NOMO-1 (cell line): ENCODE measurements around the gene ASB16.
A peak's percentile ranks its signal among the peaks of the same experiment; 100 is the strongest.
"Not testable (repeated sequence)": the region's sequence is repeated elsewhere in the genome, so short reads cannot be mapped to it uniquely, and the experiment has no call there.

Experiments used
- DNase-seq, 2 experiments: peaks; one replicate each; lab custom pipeline; 2025; ENCODE audit not compliant: unreplicated experiment in 2 of 2; lab: John Stamatoyannopoulos, UW

The ASB16 gene, protein sequence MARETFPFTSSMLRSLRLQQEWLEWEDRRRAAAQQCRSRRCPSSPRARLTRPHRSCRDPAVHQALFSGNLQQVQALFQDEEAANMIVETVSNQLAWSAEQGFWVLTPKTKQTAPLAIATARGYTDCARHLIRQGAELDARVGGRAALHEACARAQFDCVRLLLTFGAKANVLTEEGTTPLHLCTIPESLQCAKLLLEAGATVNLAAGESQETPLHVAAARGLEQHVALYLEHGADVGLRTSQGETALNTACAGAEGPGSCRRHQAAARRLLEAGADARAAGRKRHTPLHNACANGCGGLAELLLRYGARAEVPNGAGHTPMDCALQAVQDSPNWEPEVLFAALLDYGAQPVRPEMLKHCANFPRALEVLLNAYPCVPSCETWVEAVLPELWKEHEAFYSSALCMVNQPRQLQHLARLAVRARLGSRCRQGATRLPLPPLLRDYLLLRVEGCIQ

DNA sequence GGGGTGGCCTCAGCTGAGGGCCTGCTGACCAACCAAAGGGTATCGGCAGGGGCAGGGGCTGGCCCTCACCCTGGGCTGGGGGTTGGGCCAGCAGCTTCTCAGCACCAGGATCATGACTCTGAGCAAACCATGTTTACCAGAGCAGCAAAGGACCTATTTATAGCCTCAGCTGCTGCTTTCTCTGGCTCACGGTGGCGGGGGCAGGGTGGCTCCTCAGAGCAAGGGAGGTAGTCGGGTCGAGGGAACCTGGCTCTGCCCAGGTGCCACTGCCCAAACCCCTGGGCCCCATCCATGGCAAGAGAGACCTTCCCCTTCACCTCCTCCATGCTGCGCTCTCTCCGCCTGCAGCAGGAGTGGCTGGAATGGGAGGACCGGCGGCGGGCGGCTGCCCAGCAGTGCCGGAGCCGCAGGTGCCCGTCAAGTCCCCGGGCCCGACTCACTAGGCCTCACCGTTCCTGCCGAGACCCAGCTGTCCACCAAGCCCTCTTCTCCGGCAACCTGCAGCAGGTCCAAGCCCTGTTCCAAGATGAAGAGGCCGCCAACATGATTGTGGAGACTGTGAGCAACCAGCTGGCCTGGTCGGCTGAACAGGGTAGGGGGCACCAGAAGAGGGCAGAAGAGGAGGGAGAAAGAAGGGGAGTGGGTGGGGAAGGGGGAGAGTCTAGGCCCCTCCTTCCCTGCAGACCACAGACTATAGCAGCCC, at the start of gene ASB16:
ASB16 (plus strand) TSS at position 206 of the 703 bp plus-strand sequence; CDS start at position 292, 86 bp downstream.
- DNase-seq: no peak

- no peak for DNase-seq
Observed at GRCh38 chr17:44120851-44121605, 49.5 kb upstream of the ASB16 start.

DNA sequence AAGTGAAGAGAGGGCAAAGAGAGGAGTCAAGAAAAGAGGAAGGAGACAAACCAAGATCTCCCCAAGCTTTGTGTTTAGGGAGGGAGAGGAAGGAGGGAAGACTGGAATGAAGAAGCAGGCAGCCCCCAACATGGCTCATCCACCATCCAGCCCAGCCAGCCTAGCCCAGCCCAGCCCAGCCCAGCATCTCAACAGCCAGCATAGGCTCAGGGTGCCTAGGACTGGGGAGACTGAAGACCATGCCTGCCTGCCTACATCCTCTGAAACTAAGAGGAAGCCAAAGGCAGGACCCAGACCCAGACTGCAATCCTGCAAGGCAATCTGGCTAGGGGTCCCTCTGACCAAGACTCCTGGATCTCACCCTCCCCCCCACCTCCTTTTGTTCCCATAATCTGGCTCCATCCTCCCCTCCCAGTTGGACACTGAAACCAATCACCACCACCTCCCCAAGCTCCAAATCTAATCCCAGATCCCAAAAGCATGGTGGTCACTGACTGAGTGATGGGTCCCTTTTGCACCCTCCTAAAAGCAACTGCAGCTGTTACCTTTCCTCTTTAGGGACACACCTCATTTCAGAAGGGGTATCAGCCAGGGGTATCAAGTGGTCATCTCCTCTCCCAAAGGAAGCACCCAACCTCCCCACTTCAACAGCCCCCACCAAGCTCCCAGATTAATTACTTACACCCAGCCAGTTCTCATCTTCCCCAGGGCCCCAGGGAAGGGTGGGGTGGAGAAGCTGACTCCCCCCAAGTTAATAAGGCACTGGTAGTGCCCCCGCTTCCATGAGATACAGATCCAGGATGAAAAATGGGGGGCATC, 48.3 kb upstream of the ASB16 start:
- peak in 1 of 2 experiments; percentile 13 for DNase-seq

DNA sequence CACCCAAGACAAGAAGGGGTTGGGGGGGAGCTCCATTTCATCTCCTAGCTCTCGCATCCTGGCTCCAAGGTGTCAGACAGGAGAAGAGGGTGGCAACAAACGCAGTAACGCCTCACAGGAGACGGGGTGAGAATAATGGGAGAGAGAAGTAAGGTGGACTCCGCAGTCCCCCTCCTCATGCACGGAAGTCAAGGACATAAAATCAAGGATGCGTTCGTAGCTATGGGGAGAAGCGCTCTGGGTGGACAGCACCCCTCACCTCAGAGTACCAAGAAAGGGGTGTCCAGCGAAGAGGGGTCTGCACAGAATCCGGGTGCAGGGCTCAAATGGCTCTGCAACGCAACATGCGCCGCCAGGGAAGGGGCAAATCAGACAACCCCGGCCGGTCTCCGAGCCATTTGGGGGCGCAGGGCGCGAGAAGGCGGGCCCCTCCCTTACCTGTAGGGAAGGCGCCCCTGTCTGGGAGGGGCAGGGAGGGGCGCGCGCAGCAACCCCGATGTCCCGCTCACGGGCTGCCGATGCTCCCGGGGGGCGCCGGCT, 47.6 kb upstream of the ASB16 start:
- no peak for DNase-seq

DNA sequence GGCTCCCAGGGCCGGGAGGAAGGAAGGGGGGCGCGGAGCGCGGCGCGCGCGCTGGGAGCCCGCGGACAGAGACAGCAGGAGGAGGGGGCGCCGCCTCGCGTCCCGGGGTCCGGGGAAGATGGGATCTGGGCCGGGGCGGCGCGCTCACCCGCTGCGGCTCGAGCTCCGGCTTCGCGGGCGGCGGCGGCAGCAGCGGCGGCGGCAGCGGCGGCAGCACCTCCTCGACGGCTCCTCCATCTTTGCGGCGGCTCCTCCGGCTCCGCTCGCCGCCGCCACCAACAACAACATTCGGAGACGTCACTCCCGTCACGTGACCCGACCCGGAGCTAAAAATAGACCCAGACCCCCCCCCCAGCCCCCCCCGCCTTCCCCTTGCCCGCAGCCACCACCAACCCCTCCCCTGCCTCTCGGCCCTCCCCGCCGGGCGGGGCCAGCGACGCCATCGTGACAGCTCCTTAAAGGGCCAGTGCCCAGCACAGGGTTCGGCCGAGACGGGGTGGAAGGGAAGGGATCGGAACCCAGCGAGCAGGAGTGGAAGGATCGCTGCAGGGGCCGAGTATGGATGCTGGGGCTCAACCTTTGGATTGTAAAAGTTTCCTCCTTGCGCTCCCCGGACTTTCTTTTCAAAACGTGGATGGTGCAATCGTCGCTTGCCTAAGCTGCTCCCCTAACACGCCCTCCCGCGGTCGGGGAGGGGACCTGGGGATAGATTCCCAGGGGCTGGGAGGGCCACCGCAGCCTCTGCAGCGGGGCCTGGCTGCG, 47.0 kb upstream of the ASB16 start, which contains the start of gene HDAC5:
HDAC5 (minus strand) TSS at position 286 of the 762 bp plus-strand sequence. CDS start 6,126 bp downstream, outside the sequence.
- DNase-seq: peak; percentile 94

- no peak for DNase-seq
Observed at GRCh38 chr17:44124118-44124438, 46.4 kb upstream of the ASB16 start.

DNA sequence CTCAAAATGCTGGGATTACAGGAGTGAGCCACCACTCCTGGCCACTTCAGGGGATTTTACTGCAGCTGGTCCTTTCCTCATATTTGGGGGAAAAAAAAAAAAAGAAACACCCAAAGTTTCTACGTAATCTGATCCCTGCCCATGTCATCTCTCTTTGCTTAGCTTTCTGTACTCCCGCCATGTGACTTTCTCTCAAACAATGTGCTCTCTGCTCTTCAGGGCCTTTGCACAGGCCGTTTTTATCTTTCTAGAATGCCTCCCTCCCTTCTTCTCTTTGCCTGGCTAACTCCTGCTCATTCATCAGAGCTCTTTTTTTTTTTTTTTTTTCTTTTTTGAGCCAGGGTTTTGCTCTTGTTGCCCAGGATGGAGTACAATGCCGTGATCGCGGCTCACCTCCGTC, 42.1 kb upstream of the ASB16 start:
- DNase-seq: no peak

DNA sequence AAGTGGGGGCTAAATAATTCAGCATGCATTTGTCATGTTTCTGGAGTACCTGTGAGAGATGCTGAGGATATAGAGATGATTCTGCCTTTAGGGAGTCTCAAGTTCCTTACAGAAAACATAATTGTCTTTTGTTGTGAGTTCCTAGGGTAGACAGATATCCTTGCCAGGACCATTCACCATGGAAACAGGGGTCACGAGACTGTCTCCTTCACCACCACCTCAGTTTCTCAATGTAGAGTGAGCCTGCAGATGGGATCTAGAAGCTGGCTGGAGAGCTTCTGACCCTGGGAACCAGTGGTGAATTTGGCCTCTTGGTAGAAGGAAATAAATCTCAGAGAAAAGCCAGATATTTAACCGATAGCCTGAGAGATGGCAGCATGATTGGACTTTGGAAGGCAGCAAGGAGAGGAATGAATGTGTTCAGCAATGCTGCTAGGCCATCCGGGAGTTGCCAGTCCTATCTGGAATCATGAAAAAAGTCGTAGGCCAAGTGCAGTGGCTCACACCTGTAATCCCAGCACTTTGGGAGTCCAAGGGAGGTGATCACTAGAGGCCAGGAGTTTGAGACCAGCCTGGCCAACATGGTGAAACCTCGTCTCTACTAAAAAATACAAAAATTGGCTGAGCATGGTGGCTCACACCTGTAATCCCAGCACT, 39.7 kb upstream of the ASB16 start:
- DNase-seq: no peak

- not testable (repeated sequence) for DNase-seq
Observed at GRCh38 chr17:44131372-44131771, 39.1 kb upstream of the ASB16 start.

- DNase-seq: no peak
Observed at GRCh38 chr17:44132275-44132821, 38.2 kb upstream of the ASB16 start.

DNA sequence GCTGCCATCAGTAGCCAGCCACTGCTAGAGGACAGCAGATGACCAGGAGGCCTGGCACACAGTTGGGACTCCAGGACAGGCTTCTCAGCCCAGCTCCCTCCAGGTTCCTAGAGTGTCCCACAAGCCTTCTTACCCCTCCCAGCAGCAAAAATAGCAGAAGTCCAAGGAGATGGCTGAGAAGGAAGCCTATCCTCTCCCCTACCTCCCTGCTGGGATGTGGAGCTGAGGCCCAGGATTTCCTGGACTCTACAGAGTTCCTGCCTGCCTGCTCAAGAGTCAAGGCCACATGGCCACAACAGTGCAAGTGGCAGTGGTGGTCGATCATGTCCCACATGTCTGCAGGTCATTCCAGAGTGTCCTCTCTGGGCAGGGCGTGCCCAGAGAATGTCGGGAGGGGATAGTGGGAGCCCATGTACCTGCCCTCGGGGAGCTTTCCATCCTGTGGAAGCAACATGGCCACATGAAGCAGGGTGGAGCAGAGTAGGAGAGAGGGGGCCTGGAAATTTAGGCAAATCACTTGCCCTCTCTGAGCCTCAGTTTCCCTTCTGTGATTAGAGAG, 36.5 kb upstream of the ASB16 start:
- DNase-seq: no peak

DNA sequence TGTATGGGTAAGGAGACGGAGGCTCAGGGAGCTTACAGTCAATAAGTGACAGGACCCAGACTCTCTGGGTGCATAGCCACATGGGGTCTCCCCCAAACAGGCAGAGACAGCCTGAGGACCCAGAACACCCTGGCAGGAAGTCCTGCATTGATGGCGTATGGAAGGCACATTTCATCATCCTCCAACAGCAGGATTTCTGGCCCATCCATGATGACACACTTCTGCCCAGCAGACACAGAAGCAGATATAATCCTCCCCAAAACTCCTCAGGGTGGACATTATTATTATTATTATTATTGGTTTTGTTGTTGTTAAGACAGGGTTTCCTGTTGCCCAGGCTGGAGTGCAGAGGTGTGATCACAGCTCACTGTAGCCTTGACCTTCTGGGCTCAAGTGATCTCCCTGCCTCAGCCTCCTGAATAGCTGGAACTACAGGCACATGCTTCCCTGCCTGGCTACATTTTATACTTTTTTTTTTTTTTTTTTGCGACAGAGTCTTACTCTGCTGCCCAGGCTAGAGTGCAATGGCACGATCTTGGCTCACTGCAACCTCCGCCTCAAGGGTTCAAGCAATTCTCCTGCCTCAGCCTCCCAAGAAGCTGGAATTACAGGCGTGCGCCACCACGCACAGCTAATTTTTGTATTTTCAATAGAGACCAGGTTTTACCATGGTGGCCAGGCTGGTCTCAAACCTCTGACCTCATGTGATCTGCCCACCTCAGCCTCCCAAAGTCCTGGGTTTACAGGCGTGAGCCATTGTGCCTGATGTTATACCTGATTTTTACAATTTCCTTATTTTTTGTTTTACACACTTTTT, 35.5 kb upstream of the ASB16 start:
- no peak for DNase-seq

DNA sequence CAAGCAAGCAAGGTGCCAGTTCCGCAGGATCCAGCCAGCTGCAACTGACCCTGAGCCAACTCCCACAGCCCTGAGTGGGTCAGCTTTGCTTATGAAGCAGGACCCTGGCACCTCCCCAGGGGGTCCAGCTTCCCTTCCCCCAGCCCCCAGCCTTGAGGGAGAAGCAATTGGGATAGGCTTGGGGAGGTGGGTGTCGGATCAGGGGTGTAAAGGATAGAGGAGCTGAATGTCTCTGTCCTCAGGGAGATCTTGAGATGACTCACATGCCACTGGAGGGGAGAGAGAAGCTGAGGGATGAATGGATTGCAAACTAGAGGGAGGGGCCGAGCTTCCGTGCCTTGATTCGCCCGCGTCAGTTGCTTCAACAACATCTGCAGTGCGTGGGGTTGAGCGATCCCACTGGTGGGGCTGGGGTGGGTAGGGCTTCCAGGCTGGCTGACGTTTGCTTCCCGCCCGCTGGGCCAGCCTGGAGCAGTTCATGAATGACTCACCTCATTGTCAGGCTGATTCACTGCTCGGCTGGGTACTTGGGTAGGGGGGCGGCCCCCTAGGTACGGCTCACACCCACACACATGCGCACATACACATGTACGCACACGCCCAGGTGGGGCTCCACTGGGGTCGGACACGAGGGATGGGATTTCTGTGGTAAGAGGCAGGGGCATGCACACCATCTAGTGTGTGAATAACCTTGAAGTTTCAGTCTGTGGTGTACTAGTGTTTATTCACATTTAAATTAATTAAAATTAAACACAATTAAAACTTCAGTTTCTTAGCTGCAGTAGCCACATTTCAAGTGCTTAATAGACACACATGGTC, 32.4 kb upstream of the ASB16 start:
- DNase-seq: peak; percentile 34 to 37

DNA sequence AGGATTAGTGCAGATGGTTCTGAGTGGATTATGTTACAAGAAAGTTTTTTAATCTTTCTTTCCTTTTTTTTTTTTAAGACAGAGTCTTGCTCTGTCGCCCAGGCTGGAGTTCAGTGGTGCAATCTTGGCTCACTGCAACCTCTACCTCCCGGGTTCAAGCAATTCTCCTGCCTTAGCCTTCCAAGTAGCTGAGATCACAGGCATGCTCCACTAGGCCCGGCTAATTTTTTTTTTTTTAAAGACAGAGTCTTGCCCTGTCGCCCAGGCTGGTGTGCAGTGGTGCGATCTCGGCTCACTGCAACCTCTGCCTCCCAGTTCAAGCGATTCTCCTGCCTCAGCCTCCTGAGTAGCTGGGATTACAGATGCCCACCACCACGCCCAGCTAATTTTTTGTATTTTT, 26.6 kb upstream of the ASB16 start:
- not testable (repeated sequence) for DNase-seq

DNA sequence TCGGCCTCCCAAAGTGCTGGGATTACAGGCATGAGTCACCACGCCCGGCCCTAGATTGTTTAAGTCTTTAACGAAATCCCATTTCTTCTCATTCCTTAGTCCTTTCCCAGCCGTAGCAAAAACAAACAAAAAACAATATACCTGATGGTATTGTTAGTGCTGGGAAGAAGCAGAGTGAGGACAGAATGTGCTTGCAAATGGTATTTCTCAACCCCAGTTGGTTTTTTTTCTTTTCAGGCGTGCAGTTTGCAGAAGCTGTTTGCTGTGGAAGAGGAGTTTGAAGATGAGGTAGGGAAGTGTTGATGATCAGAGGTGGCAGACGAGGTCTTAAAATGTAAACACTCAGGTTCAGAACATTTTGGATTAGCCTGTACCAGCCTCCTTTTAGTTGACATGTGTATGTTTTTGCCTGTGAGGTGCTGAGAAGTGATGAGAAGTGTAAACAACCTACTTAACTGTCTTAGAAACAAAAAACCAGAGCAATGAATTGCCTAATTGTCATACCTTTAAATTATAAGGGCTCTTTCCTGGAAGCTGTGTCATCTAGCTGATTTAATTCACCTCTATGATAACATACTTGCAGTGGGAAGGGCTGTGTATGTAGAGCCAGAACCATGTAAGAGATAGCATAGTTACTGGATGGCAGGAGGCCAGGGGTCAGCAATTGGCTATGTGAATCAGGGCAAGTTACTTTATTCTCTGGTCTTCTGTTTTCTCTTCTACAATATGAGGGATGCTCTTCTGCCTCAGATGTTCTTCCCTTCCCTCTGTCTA, 25.4 kb upstream of the ASB16 start:
- no peak for DNase-seq
